GM18511 (cell line): ENCODE results near the gene CHRND.

ENCODE experiments used
- ATAC-seq: cut with Tn5 transposase; IDR thresholded peaks from one replicate; pipeline ENCODE4 v1.9.1; 2021; ENCODE audit warnings: mild to moderate bottlenecking, moderate library complexity; ENCODE audit not compliant: unreplicated experiment

CHRND gene

GRCh38 chr2:232502911-232503808 is 22.8 kb upstream of the CHRND start:
- no peak for ATAC-seq

- ATAC-seq: no peak
These were observed 22.1 kb upstream of the CHRND start for GRCh38 chr2:232503809-232504323.

GRCh38 chr2:232504438-232504837 is 21.5 kb upstream of the CHRND start:
- no peak for ATAC-seq

GRCh38 chr2:232505856-232506255 is 20.1 kb upstream of the CHRND start:
- ATAC-seq: no peak

- no peak for ATAC-seq
These were observed 19.3 kb upstream of the CHRND start for GRCh38 chr2:232506709-232507108.

- ATAC-seq: no peak
These were observed 17.7 kb upstream of the CHRND start for GRCh38 chr2:232508251-232508650.

- ATAC-seq: no peak
These were observed 14.5 kb upstream of the CHRND start for GRCh38 chr2:232511336-232511890.

GRCh38 chr2:232512602-232513001 is 13.4 kb upstream of the CHRND start:
- ATAC-seq: no peak

- ATAC-seq: no peak
These were observed 12.6 kb upstream of the CHRND start for GRCh38 chr2:232513353-232513752.

GRCh38 chr2:232515639-232516038 is 10.3 kb upstream of the CHRND start:
- ATAC-seq: no peak

- no peak for ATAC-seq
These were observed 9.4 kb upstream of the CHRND start for GRCh38 chr2:232516551-232516950.

GRCh38 chr2:232518844-232519243 is 7.1 kb upstream of the CHRND start:
- no peak for ATAC-seq

GRCh38 chr2:232519581-232520438 is 6.2 kb upstream of the CHRND start, which contains the start of gene PRSS56:
TSS of gene PRSS56 (plus strand) at chr2:232520388. CDS start at chr2:232520599, 211 bp downstream.
- no peak for ATAC-seq

- no peak for ATAC-seq
These were observed 5.5 kb upstream of the CHRND start for GRCh38 chr2:232520489-232520888.

GRCh38 chr2:232521098-232521497 is 4.9 kb upstream of the CHRND start:
- ATAC-seq: no peak

GRCh38 chr2:232521959-232522622 is 3.9 kb upstream of the CHRND start:
- ATAC-seq: peak; percentile 67

GRCh38 chr2:232522623-232523401 is 3.1 kb upstream of the CHRND start:
- no peak for ATAC-seq

GRCh38 chr2:232523402-232523681 is 2.6 kb upstream of the CHRND start:
- ATAC-seq: no peak

GRCh38 chr2:232523682-232524597 is 2.0 kb upstream of the CHRND start:
- no peak for ATAC-seq
